Large intestine (tissue), 3 donors: ENCODE data around the gene KRTAP12-1. TPM values are rescaled to one million over a fixed set of nuclear protein-coding genes. Genes with fewer than 3 reads are reported as not detected.
"Not testable (repeated sequence)": the region's sequence is repeated elsewhere in the genome, so short reads cannot be mapped to it uniquely, and the experiment has no call there.

ENCODE experiments used
- DNase-seq, 2 donors: peaks; one replicate each; pipeline versions ENCODE4 v3.0.0 to v3.0.0-alpha.2; 2013
- H3K27ac ChIP-seq: one replicate; pipeline ENCODE4 v1.5.1; 2013; ENCODE audit warnings: low read length
- H3K27me3 ChIP-seq: 2 replicates; pipeline ENCODE4 v1.6.1; 2013; ENCODE audit warnings: low read length; ENCODE audit not compliant: control insufficient read depth, insufficient read depth
- H3K36me3 ChIP-seq: 2 replicates; pipeline ENCODE4 v1.6.1; 2013; ENCODE audit warnings: low read length; ENCODE audit not compliant: control insufficient read depth, insufficient read depth
- H3K4me1 ChIP-seq: one replicate; pipeline ENCODE4 v1.6.1; 2013; ENCODE audit warnings: low read length; ENCODE audit not compliant: control insufficient read depth, insufficient read depth
- H3K4me3 ChIP-seq: one replicate; pipeline ENCODE4 v1.5.1; 2013; ENCODE audit warnings: low read length
- H3K9me3 ChIP-seq: one replicate; pipeline ENCODE4 v1.6.1; 2013; ENCODE audit warnings: mild to moderate bottlenecking, low read depth, low read length, moderate library complexity; ENCODE audit not compliant: control insufficient read depth
- WGBS: methylation state at CpG from one replicate; pipeline ENCODE4 v1.1.5; 2013; ENCODE audit warnings: low lambda C conversion rate; ENCODE audit not compliant: insufficient coverage; 5-methylcytosine and 5-hydroxymethylcytosine counted together
- polyA plus RNA-seq: library from polyadenylated mRNA; unstranded; fragments of 120-200 nt; gene quantifications from one replicate; pipeline ENCODE4 v1.2.1, GENCODE V29; 2013

The KRTAP12-1 gene
- polyA plus RNA-seq, 1 donor = not detected

- Histone ChIP-seq H3K27ac (no peak overlapping the region), H3K9me3 (no peaks in the 10 kb centered on the region), H3K4me3 (no peak overlapping the region), H3K36me3 (no peaks in the 10 kb centered on the region), H3K27me3 (no peaks in the 10 kb centered on the region), H3K4me1 (no peaks in the 10 kb centered on the region)
- no peak for DNase-seq
- no CpG with 5 or more reads among the region's 5 CpGs for WGBS
Measured at GRCh38 chr21:44640761-44641160, 41.2 kb downstream of the KRTAP12-1 start.

- Histone ChIP-seq H3K27ac (no peak overlapping the region), H3K4me1 (no peaks in the 10 kb centered on the region), H3K4me3 (no peak overlapping the region), H3K36me3 (no peaks in the 10 kb centered on the region), H3K27me3 (no peaks in the 10 kb centered on the region), H3K9me3 (no peaks in the 10 kb centered on the region)
- no CpG with 5 or more reads among the region's 12 CpGs for WGBS
- DNase-seq = no peak
Measured at GRCh38 chr21:44639331-44639655, 42.7 kb downstream of the KRTAP12-1 start.

- H3K27me3 ChIP-seq, H3K9me3 ChIP-seq, H3K27ac ChIP-seq, H3K4me3 ChIP-seq, DNase-seq, H3K36me3 ChIP-seq, H3K4me1 ChIP-seq: not testable (repeated sequence)
- no CpG with 5 or more reads among the region's 21 CpGs for WGBS
Measured at GRCh38 chr21:44638506-44639330, 43.2 kb downstream of the KRTAP12-1 start.

- H3K4me1 ChIP-seq, H3K27ac ChIP-seq, H3K9me3 ChIP-seq, DNase-seq, H3K36me3 ChIP-seq, H3K27me3 ChIP-seq, H3K4me3 ChIP-seq: not testable (repeated sequence)
- WGBS = no CpG with 5 or more reads among the region's 12 CpGs
Measured at GRCh38 chr21:44637851-44638348, 44.1 kb downstream of the KRTAP12-1 start.

- Histone ChIP-seq H3K9me3 (no peaks in the 10 kb centered on the region), H3K27ac (no peak within 1 kb of the TSS), H3K4me1 (no peaks in the 10 kb centered on the region), H3K27me3 (no peaks in the 10 kb centered on the region), H3K36me3 (no peaks in the 10 kb centered on the region), H3K4me3 (no peak within 1 kb of the TSS)
- no CpG with 5 or more reads among the region's 21 CpGs for WGBS
- DNase-seq = no peak
Measured at GRCh38 chr21:44637018-44637850, 44.7 kb downstream of the KRTAP12-1 start, which contains the start of gene KRTAP10-10. Gene KRTAP10-10, plus strand, starts transcription at chr21:44637356. Its CDS starts 62 bp downstream, at chr21:44637418.

- H3K4me1 ChIP-seq = no peaks in the 10 kb centered on the region
- H3K36me3 ChIP-seq = no peaks in the 10 kb centered on the region
- H3K4me3 ChIP-seq = no peak overlapping the region
- peaks cover 5% of the 10 kb centered on the region for H3K9me3 ChIP-seq
- no CpG with 5 or more reads among the region's 15 CpGs for WGBS
- H3K27me3 ChIP-seq = no peaks in the 10 kb centered on the region
- no peak overlapping the region for H3K27ac ChIP-seq
- DNase-seq = no peak
Measured at GRCh38 chr21:44636209-44637017, 45.5 kb downstream of the KRTAP12-1 start.

GRCh38 chr21:44632067-44632466 is 49.9 kb downstream of the KRTAP12-1 start:
- Histone ChIP-seq H3K27me3 (no peaks in the 10 kb centered on the region), H3K9me3 (peaks cover 15% of the 10 kb centered on the region), H3K4me3 (no peak overlapping the region), H3K36me3 (no peaks in the 10 kb centered on the region), H3K27ac (no peak overlapping the region), H3K4me1 (no peaks in the 10 kb centered on the region)
- 86% methylated on average over 1 of the region's 1 CpG for WGBS
- no peak for DNase-seq

Other genes with a start within 250 kb of the KRTAP12-1 start
- gene LRRC3, start 226.7 kb downstream of the KRTAP12-1 start, polyA plus RNA-seq = 18.8 TPM
- gene KRTAP10-1, start 142.0 kb downstream of the KRTAP12-1 start, polyA plus RNA-seq = not detected
- not detected for gene KRTAP10-2, start 130.7 kb downstream of the KRTAP12-1 start, polyA plus RNA-seq
- not detected for gene KRTAP10-3, start 123.4 kb downstream of the KRTAP12-1 start, polyA plus RNA-seq
- gene KRTAP10-4, start 108.4 kb downstream of the KRTAP12-1 start, polyA plus RNA-seq = not detected
- gene KRTAP10-5, start 101.6 kb downstream of the KRTAP12-1 start, polyA plus RNA-seq = not detected
- not detected for gene KRTAP10-6, start 89.7 kb downstream of the KRTAP12-1 start, polyA plus RNA-seq
- gene KRTAP10-7, start 81.6 kb downstream of the KRTAP12-1 start, polyA plus RNA-seq = not detected
- not detected for gene KRTAP10-8, start 70.1 kb downstream of the KRTAP12-1 start, polyA plus RNA-seq
- gene KRTAP10-9, start 55.1 kb downstream of the KRTAP12-1 start, polyA plus RNA-seq = not detected
- not detected for gene KRTAP10-10, start 44.8 kb downstream of the KRTAP12-1 start, polyA plus RNA-seq
- gene KRTAP10-11, start 35.7 kb downstream of the KRTAP12-1 start, polyA plus RNA-seq = not detected
- gene KRTAP12-4, start 27.5 kb downstream of the KRTAP12-1 start, polyA plus RNA-seq = not detected
- gene KRTAP12-3, start 24.2 kb downstream of the KRTAP12-1 start, polyA plus RNA-seq = not detected
- not detected for gene KRTAP12-2, start 15.2 kb downstream of the KRTAP12-1 start, polyA plus RNA-seq
- gene KRTAP10-12, start 15.0 kb upstream of the KRTAP12-1 start, polyA plus RNA-seq = not detected
- gene TSPEAR, start 29.4 kb upstream of the KRTAP12-1 start, polyA plus RNA-seq = 0.55 TPM
- 97.1 TPM for gene UBE2G2, start 119.7 kb upstream of the KRTAP12-1 start, polyA plus RNA-seq
- gene SUMO3, start 135.9 kb upstream of the KRTAP12-1 start, polyA plus RNA-seq = 94.4 TPM
- 185 TPM for gene PTTG1IP, start 191.5 kb upstream of the KRTAP12-1 start, polyA plus RNA-seq
- gene ITGB2, start 238.7 kb upstream of the KRTAP12-1 start, polyA plus RNA-seq = 17.1 TPM